Superior temporal gyrus (tissue), 1 donor: ENCODE results near the gene ATAT1.
"Not testable (repeated sequence)": the region's sequence is repeated elsewhere in the genome, so short reads cannot be mapped to it uniquely, and the experiment has no call there.

Source experiments
- DNase-seq: peaks from one replicate; pipeline ENCODE4 v3.0.0-alpha.2; 2016; ENCODE audit errors: extremely low spot score

Gene ATAT1

DNA sequence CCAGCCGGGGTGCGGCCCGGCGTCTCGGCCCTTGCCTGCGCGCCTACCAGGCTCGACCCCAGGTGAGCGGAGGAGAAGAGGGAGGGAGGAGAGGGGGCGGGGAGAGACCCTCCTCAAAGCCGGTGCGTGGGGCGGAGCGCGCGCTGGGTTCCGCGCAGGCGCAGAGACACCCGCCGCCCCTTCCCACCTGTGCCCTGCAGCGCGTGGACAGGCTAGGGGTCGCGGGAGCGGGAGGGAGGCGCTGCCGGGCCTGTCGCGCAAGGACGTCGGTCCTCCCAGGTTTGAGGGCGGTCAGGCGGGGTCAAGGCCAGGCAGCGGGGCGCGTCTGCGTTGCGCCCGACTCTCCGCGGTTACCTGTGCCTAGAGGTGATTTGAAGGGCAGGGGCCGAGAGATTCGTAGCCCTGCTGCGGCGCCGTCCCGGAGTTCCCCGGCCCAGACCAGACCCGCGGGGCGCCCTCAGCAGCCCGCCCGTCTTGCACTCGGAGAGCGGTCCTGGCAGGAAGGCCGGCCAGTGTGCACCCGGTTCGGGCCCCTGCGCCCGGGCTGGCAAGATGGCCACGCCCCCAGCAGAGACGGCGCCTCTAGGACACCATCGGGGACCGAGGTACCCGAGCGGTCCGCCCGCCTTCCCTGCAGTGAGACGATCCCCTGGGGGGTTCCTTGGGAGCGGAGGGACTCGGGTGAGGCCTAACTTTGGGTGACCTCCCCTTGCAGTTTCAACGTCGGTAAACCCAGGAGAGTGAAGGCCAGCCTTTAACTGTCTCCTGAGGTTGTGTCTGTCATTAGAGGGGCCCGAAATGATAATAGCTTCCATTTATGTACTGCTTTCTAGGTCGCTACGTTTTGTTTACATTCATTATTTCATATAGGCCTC, 20.8 kb downstream of the ATAT1 start:
- DNase-seq: peak; percentile 47

DNA sequence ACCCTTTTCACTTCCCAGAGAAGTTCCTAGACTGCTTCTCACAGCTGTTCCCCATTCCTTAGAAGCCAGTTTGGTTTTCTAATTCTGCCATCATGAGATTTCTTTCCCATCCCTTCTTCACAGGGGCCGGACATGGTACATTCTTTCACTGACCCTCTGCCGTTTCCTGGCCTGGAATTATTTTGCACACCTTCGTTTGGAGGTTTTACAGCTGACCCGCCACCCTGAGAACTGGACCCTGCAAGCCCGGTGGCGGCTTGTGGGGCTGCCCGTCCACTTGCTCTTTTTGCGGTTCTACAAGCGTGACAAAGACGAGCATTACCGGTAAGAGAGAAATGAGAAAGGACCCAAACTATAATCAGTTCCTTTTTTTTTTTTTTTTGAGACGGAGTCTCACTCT, 24.5 kb downstream of the ATAT1 start:
- DNase-seq: no peak

- DNase-seq: no peak
Measured at GRCh38 chr6:30654798-30655742, 28.4 kb downstream of the ATAT1 start.

- no peak for DNase-seq
Measured at GRCh38 chr6:30655743-30656094, 29.0 kb downstream of the ATAT1 start.

- no peak for DNase-seq
Measured at GRCh38 chr6:30656513-30656912, 29.8 kb downstream of the ATAT1 start.

- no peak for DNase-seq
Measured at GRCh38 chr6:30657454-30657853, 30.8 kb downstream of the ATAT1 start.

- DNase-seq: not testable (repeated sequence)
Measured at GRCh38 chr6:30657922-30658321, 31.2 kb downstream of the ATAT1 start.

DNA sequence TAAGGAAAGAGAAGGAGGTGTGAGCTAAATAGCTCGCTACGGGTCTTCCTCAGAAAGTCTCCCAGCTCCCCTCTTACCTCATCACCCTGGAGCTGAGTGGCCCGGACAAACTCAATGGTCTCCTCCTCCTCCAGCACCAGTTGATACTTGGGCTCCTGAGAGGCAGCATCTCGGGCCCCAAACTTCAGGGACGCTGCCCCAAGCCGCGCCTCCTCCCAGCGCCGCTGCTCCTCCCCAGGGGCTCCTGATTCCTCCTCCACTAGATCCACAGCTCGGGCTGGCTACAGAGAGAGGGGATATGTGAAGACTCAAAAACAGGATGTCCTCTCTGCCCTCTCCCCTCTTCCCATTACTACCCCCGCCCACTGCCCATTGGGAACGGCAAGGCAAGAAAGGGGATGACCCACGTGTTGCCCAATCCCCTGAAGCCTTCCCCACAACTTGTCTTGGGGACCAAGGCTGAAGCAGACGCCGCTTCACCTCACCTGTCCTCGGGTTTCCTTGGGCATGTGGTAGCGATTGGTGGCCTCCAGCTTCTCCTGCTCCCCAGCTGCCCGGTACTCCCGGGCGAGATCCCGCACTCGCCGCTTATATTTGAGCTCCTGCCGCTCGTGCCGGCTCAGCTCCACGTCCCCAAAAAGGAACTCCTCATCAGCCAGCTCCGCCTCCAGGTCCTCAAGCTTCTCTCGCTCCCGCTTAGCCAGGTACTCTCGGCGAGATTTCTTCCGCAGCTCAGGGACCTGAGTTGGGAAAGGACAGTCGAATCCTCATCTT, 38.5 kb downstream of the ATAT1 start:
- DNase-seq: no peak

GRCh38 chr6:30666300-30666699, 39.6 kb downstream of the ATAT1 start:
- DNase-seq: not testable (repeated sequence)

DNA sequence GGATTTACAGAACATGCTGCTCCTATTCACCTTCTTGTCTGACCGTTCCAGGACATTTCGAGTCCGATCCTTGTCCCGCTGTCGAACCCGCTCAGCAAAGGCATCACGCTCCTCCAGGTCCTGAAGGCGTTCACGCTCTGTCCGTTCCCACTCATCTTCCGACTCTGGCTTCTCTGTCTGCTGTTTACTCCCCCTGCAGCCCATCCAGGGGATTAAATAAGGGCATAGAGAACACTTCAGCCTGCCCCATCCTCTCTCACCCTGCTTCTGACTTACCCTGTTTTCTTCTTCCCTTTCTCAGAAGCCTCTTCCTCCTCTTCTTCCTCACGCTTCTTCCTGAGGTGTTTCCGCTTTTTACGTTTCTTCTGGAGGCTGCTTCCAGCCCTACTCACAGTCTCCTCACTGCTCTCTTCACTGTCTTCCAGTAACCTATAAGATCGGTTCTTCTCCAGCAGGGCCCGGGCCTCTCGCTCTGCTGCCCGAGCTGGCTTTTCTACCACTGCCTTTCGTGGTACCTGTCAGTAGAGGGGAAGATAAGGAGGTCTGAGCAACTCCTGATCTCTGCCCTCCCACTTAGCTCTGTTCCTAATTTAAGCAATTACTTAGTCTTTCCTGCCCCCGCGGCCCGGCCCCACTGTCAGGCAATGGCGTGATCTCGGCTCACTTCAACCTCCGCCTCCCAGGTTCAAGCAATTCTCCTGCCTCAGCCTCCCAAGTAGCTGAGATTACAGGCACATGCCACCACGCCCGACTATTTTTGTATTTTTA, 44.3 kb downstream of the ATAT1 start:
- DNase-seq: no peak

DNA sequence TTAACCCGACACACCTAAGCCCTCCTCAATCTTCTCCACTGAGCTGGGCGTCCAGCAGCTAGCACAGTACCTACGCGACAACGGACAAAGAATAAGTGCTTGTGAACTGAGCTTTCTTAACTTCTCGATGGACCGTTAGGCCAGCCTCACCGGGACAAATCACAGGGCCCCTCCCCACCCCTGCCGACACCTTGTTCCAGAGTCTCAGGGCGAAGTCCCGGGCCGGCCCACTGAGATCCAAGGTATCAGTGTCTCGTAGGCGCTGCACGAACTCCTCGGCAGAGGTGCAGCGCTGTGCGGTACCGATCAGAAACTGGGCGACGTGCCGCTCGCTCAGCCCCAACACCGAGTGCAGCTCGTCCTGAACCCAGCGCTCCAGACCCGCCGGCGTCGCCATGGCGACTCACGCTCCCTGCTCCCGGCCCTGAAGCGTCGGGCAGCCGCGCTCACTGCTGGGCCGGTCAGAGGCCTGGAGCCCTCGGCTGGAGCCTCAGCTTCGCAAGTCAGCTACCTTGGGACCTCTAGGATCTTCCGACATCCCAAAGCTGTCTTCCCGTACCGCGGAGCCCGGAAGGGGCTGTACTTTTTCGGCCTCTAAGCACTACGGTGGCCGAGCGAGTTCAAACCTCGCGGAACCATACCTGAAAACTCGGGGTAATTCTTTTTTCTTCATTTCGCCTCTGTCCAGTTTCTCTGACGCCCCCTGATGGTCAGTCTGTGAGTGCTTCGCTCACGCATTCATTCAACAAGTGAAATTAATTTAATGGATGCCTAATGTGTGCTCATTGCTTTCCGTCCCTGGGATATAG, 46.0 kb downstream of the ATAT1 start, which contains the start of gene DHX16:
DHX16 (minus strand) TSS at position 562 of the 809 bp plus-strand sequence; CDS start at position 397, 165 bp downstream.
- peak; percentile 97 for DNase-seq

DNA sequence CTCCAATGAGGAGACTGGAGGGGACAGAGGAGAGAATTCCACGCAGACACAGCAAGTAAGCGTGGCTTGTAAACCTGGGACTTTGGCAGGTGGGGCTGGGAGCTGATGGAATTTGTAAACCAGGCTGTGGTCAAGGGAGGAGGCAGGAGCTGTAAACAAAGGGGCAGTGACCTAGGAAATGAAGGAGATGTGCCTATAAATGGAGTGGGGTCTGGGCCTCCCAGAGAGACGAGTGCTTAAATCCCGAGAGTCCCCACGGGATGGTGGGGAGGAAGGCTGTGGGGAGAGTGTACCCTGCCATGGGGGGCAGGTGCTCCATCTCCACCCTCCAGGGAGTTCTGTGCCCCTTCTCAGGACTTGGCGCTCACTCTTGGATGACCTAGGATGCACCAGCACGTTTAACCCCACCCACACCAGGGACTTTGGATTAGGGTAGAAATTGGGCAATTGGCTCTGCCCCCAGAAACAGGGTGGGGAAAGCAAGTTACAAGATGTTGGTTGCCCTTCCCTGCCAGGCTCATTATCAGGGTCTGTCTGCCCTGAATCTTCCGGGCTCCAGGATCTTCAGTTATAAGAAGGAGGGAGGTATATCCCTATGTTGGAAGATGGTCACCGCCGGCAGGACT, 50.1 kb downstream of the ATAT1 start:
- DNase-seq: no peak

- DNase-seq: peak; percentile 86
Measured at GRCh38 chr6:30678964-30679726, 52.5 kb downstream of the ATAT1 start.

DNA sequence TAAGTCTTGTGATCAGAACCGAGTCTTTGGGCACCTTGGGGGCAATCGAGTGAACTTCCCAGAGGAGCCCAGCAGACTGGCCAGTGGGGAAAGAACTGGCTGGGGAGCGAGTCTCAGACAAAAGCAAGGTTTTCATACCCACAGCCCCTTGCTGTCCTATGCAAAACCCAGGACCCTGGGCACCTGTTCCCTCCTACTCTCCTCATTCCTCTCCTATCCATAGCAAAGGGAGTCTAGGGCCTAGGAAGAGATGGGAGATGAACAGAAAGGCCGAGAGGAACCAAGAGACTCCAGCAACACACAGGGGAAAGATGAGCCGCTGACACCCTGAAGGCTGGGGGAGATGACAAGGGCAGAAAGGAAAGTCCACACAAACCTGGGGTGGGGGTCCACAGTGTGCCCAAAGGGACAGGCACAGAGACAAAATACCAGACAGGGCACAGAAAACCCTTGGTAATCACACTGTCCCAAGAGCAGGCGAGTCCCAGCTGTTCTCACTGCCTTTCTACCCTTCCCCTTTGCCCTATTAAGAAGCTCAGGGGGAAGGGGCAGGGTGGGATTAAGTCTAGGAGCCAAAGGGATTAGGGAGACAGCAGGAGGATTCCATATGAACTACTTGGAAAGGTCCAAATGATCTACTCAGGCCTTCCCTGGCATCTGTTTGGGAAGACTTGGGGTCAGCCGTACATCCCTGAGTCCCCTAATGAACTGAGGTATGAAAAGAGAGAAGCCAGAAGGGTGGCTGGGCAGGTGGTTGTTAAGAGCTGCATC, 53.3 kb downstream of the ATAT1 start:
- DNase-seq: no peak

GRCh38 chr6:30681766-30682142, 55.1 kb downstream of the ATAT1 start:
- DNase-seq: no peak

- DNase-seq: peak; percentile 18
Measured at GRCh38 chr6:30682143-30683117, 55.8 kb downstream of the ATAT1 start.
